Erythroblast (primary cell): Measurements from ENCODE around the gene NCAPG2.

Experiments
- GATA1 ChIP-seq: IDR thresholded peaks from 2 replicates; pipeline ENCODE4 v1.6.1; 2011; ENCODE audit warnings: low read depth, mild to moderate bottlenecking, control low read depth, low read length, moderate library complexity
- POLR2A ChIP-seq: IDR thresholded peaks from 2 replicates; pipeline ENCODE4 v1.6.1; 2011; ENCODE audit warnings: mild to moderate bottlenecking, low read length

- no peak for TF ChIP-seq POLR2A
- no peak for TF ChIP-seq GATA1
Measured at GRCh38 chr7:158618745-158619140, 85.9 kb downstream of the NCAPG2 start.
